Occipital lobe (tissue), 2 donors: ENCODE measurements around the gene CCL17. TPM values are rescaled to one million over a fixed set of nuclear protein-coding genes. Genes with fewer than 3 reads are reported as not detected.
"Not testable (repeated sequence)": the region's sequence is repeated elsewhere in the genome, so short reads cannot be mapped to it uniquely, and the experiment has no call there.

Experiments used
- DNase-seq: peaks from one replicate; lab custom pipeline; 2025; lab: John Stamatoyannopoulos, UW
- total RNA-seq: library from RNA; depleted of rRNA; stranded (reverse); fragments of >200 nt; gene quantifications from one replicate; pipeline ENCODE4 v1.2.3, GENCODE V29; 2014

The CCL17 gene
- total RNA-seq: not detected

GRCh38 chr16:57403965-57404817 lies at the start of gene CCL17:
Gene CCL17 (plus strand): TSS chr16:57404767. CDS start chr16:57413933, 9,166 bp downstream.
- DNase-seq: no peak

GRCh38 chr16:57355898-57356414 lies 48.6 kb upstream of the CCL17 start:
- no peak for DNase-seq

GRCh38 chr16:57356547-57356946 lies 48.0 kb upstream of the CCL17 start:
- no peak for DNase-seq

- no peak for DNase-seq
These were observed 47.1 kb upstream of the CCL17 start for GRCh38 chr16:57357330-57358085.

- DNase-seq: no peak
These were observed 46.5 kb upstream of the CCL17 start for GRCh38 chr16:57358086-57358420.

GRCh38 chr16:57358527-57359095 lies 46.0 kb upstream of the CCL17 start, which contains the start of gene CCL22:
Gene CCL22 (plus strand): TSS chr16:57358783. CDS start chr16:57358817, 34 bp downstream.
- DNase-seq: no peak

- no peak for DNase-seq
These were observed 44.1 kb upstream of the CCL17 start for GRCh38 chr16:57360321-57360935.

- no peak for DNase-seq
These were observed 43.2 kb upstream of the CCL17 start for GRCh38 chr16:57361404-57361803.

- DNase-seq: no peak
These were observed 40.4 kb upstream of the CCL17 start for GRCh38 chr16:57364143-57364542.

GRCh38 chr16:57366544-57367040 lies 38.0 kb upstream of the CCL17 start:
- no peak for DNase-seq

GRCh38 chr16:57367116-57367752 lies 37.3 kb upstream of the CCL17 start:
- DNase-seq: no peak

- DNase-seq: no peak
These were observed 32.8 kb upstream of the CCL17 start for GRCh38 chr16:57371494-57372371.

- DNase-seq: peak; percentile 78
These were observed 32.0 kb upstream of the CCL17 start, which contains the start of gene CX3CL1 for GRCh38 chr16:57372372-57373116. Gene CX3CL1 (plus strand): TSS chr16:57372490. CDS start chr16:57372569, 79 bp downstream.

GRCh38 chr16:57373117-57373947 lies 31.2 kb upstream of the CCL17 start:
- no peak for DNase-seq

- peak; percentile 76 for DNase-seq
These were observed 30.5 kb upstream of the CCL17 start for GRCh38 chr16:57374067-57374534.

GRCh38 chr16:57374925-57375465 lies 29.6 kb upstream of the CCL17 start:
- not testable (repeated sequence) for DNase-seq

- DNase-seq: no peak
These were observed 28.2 kb upstream of the CCL17 start for GRCh38 chr16:57376313-57376818.
